HG02642 (cell line): Measurements from ENCODE around the gene NKX6-2.

Source experiments
- ATAC-seq: cut with Tn5 transposase; IDR thresholded peaks from one replicate; pipeline ENCODE4 v1.9.1; 2021; ENCODE audit warnings: mild to moderate bottlenecking; ENCODE audit not compliant: unreplicated experiment, poor library complexity

The NKX6-2 gene

GRCh38 chr10:132813560-132814468 is 27.9 kb upstream of the NKX6-2 start:
- ATAC-seq: no peak

GRCh38 chr10:132813001-132813401 is 27.1 kb upstream of the NKX6-2 start:
- ATAC-seq: no peak

GRCh38 chr10:132812520-132812919 is 26.6 kb upstream of the NKX6-2 start:
- no peak for ATAC-seq

GRCh38 chr10:132811891-132812481 is 26.0 kb upstream of the NKX6-2 start:
- no peak for ATAC-seq

- no peak for ATAC-seq
These were observed 25.1 kb upstream of the NKX6-2 start for GRCh38 chr10:132810807-132811700.

GRCh38 chr10:132810141-132810806 is 24.3 kb upstream of the NKX6-2 start:
- no peak for ATAC-seq

- ATAC-seq: no peak
These were observed 23.5 kb upstream of the NKX6-2 start for GRCh38 chr10:132809232-132810140.

- no peak for ATAC-seq
These were observed 22.7 kb upstream of the NKX6-2 start for GRCh38 chr10:132808383-132809231.

GRCh38 chr10:132807621-132808049 is 21.7 kb upstream of the NKX6-2 start:
- no peak for ATAC-seq

GRCh38 chr10:132806561-132807003 is 20.6 kb upstream of the NKX6-2 start:
- ATAC-seq: no peak

GRCh38 chr10:132806110-132806509 is 20.2 kb upstream of the NKX6-2 start:
- no peak for ATAC-seq

GRCh38 chr10:132805599-132805998 is 19.7 kb upstream of the NKX6-2 start:
- ATAC-seq: no peak

GRCh38 chr10:132804785-132805426 is 19.0 kb upstream of the NKX6-2 start:
- ATAC-seq: no peak

GRCh38 chr10:132804287-132804686 is 18.3 kb upstream of the NKX6-2 start:
- no peak for ATAC-seq

- ATAC-seq: no peak
These were observed 17.7 kb upstream of the NKX6-2 start for GRCh38 chr10:132803416-132804210.

- ATAC-seq: no peak
These were observed 16.9 kb upstream of the NKX6-2 start for GRCh38 chr10:132802694-132803320.
